Stimulated activated CD4-positive, alpha-beta T cell treated with anti-CD3 and anti-CD28 coated beads, Interleukin-12 subunit alpha, Interleukin-12 subunit beta, amount 100 ng/mL, for 4 hours (primary cell): Measurements from ENCODE around the gene TGFA.

Source experiments
- DNase-seq: peaks from one replicate; pipeline ENCODE4 v3.0.0-alpha.2; 2020

The TGFA gene

DNA sequence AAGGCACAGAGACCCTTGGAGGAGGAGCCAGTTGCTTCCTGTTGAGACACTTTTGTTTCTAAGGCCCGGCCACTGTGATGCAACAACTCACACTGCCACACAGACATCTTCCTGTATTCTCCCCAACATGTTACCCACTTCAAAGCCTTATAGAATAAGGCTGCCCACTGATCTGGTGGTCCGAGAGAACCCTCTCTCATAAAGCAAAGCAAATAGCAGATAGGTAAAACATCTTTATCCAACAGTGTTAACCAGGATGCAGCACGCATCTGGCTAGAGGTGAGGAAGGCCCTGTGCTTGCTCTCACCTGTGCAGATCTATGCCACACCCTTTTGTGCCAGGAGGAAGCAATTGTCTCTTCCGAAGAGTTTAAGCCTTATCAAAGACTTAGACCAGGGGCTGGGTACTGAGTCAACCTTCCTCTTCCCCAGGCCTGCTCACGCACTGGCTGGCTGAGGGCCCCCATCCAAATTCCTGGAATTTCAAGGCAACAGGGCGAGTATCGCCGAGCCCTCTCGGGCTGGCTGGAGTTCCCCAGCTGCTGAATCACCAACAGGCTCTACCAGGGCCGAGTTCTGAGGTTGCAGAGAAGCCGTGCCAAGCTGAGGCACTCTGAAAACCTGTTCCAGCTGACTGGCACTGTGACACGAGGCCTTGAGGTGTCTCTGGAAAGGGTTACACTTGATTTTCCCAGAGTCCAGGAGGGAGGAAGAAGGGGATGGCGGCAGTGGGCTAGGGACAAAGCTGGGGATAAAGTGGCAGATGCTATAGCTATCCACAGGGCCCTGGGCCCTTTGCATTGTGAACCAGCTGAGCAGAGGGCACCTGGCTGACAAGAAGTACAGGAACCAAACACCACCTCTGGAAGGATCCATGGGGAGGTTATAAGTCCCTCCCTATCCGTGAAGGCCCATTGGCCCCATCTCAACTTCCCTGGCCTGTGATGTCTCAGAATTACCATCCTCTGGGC lies 29.3 kb downstream of the TGFA start:
- no peak for DNase-seq

DNA sequence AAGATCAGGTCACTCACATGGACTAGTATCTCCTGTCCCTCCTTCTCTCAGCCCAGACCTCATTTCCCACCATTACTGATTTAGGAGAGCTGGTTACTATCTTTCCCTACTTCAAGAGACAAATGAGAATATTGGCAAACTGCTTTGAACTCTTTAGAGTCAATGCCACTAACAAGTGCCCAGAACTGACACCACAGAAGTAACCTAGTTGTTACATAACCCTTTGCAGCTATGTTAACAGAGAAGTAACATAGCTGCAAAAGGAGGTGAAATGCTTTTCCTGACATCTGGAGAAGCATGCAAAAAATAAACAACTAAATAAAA lies 30.0 kb downstream of the TGFA start:
- no peak for DNase-seq

DNA sequence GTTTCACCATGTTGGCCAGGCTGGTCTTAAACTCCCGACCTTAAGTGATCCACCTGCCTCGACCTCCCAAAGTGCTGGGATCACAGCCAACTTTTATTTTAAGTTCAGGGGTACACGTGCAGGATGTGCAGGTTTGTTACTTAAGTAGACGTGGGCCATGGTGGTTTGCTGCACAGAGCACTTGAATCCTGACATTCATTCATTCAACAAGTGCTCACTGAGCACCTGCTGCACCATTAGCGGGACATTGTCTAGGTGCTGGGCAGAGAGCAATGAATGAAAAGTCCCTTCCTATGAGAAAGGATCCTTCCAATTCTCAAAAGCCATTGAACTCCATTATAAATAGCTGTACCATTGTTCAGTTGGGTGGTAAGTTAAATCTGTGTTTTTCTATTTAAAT lies 31.0 kb downstream of the TGFA start:
- DNase-seq: no peak

DNA sequence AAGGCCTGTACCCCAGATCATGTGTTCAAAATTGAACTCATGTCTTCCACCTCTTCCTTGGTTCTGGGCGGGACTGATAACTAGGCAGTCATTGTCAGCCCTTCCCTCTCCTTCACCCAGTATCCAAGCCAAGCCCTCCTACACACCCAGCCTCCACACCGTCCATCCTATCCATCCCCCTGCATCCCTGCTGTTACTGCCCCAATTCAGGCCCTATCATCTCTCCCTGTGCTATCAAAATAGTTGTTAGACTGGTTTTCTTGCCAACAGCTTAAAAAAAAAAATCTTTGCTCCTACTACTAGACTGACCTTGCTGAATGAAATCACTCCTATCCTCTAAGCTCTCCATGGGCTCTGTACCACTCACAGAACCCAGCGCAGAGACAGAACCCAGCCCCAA lies 32.8 kb downstream of the TGFA start:
- DNase-seq: no peak

DNA sequence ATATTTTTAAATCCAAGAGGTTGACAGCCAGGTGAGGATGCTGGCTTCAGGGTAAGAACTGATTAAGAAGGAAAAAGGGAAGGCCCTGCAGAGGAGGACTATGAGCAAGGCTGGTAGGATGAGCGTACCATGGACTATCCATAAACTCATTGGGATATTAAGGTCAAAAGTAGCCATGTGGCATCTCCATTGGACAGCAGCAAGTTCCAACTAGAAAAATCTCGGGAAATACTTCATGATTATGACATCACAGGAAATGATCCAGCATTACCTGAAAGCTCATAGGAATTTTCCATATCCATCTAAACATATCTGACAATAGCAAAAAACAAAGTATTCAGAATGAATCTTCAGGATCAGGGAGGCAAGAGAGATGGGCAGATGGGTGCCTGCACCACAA lies 34.2 kb downstream of the TGFA start:
- no peak for DNase-seq

DNA sequence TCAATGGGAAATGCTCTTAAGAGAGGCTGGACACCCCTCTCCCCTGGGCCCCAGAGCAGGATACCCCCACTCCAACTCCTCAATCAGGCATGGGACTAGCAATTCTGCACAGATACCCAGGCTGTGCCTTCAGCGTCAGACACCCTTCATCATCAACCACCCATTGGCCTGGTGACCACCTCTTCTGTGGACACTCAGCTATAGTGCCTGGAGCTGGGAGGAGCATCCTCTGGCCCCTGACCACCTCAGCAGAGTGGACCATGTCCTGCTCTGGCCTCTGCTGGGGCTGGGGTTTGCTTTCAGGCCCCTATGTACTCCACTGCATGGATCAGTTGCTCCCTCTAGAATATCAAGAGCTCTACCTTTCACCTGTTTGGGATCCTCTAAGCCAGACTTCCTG lies 35.1 kb downstream of the TGFA start:
- DNase-seq: no peak

DNA sequence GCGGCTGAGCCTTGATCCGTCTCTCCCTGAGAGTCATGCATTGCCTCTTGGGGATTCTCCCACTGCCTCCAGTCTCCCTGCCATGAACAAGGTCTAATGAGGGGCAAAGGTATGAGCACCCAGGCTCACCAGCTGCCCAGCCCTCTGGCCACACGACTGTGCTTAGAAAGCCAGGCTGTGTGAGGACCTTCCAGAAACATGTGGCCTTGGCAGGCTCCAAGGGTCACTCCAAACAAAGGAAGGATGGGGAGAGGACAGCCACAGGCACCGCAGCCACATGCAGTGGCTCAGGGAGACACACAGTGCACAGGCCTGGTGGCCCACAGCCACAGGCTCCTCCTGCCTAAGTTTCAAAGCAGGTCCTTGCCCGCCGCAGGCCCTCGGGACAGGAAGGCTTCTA lies 35.8 kb downstream of the TGFA start:
- no peak for DNase-seq

DNA sequence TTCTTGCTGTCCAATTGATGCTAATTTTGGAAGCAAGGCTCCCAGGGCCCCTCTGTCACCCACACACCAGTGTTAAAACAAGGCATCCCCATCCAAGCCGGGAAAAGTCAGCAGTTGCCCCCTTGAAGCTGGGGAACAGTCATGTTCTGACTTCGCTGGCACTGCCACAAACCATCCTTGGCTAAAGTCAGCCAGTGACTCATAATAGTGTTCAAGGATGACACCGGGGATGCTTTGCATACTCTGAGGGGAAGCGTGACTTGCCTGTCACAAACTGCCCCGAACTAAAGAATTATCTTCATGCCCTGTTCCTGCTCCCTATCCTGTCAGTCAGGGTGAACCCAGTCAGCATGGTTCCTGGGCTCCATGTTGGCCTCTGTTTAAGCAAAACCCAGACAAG lies 37.0 kb downstream of the TGFA start:
- no peak for DNase-seq

DNA sequence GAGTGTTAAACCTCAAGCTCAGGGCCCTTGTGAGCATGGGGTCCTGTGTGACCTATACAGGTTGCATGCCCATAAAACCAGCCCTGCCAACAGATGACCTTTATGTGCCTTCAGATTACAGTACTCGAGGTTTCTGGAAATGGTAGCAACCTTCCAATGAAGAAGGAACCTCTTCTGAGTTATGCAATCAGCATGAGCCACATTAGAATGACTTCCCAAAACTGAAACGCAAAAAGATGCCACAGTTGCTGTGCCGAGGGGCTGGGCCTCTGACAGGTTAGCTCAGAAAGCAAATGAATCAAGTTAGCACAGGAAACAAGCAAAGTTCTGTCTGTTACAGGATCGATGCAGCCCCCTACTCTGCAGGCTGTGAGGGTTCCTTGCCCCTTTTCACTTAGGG lies 37.7 kb downstream of the TGFA start:
- no peak for DNase-seq

DNA sequence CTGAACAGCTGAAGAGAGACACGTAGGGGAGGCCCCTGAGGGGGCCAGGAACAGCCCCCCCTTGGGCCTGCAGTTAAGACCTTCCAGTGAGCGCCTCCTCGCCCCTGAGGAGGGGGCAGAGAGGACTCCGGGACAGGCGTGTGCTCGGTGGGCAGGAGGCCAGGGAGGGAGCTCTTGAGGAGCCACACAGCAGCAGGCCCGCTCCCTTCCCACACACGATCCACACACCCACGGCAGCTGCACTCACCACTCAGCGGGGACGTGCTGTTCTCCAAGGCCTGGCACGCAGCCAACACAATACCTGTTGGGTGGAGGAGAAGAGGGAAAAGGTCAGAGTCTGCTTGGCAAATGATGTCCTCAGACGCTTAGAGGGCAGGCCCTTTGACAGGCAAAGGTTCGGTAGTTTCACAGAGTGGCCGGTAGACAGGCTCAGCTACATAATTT lies 39.0 kb downstream of the TGFA start:
- DNase-seq: no peak

DNA sequence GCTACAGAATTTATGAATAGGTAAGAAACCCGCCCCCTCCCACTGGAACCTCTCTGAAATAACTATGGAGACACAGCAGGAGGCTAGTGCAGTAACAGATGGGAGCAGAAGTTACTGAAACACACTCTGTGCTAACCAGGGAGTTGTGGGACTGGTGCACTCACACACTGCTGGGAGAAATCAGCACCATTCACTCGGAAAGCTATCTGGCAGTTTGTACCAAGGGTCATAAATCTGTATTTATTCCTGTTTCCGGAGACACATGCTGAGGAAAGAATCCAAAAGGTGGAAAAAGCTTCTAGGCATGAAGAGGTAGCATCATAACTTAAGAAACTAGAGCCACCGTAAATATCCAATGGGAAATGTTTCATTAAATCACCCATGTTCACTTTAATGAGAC lies 39.9 kb downstream of the TGFA start:
- DNase-seq: no peak

DNA sequence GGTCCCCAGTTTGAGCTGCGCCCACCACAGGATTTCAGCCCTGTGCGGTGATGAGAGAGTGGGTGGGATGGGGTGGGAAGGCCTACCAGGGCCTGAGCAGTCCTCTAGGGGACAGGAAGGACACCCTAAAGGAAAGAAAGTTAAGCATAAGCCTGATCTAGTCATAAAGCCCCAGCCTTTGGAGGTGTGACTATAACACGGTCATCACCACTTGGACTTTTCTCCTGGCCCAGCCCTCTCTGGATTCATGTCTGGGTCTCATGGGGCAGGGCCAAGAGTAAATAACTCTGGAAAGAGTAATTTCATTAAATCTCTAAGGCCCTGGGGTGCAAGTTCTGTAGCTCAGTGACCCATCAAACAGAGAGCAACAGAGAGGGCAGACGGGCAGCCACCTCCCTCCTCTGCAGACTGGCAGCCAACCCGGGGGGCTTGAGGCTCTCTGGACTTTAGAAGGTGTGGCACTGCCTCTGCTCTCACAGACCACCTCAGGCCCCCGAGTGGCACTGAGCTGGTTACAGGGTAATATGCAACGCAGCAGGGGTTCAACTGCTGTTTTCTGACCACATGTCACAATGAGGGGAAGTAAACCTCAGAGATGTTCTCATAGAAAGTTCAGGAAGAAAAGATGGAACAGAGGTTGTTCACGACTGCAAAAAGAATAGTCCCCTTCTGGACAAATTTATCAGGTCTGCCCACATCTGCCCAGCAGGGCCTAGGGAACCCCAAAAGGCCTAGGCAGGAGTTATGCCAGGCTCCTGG lies 41.5 kb downstream of the TGFA start:
- DNase-seq: no peak

DNA sequence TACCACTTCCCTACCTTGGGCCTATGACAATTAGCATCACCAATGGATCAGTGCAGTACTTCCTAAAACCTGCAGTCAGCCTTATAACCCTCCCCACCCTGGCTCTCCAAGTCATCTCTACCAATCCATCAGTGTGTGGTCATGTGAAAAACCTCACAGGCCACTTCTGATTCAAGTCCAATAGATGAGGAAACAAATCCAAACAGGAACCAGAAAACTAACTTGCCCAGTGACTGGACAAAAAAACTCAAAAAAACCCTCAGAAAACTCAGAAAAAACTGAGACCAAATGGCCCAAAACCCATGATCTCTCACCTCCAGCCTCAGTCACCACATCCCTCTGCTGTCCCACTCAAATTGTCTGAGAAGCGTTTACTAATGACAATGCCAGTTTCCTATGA lies 43.3 kb downstream of the TGFA start:
- DNase-seq: no peak

DNA sequence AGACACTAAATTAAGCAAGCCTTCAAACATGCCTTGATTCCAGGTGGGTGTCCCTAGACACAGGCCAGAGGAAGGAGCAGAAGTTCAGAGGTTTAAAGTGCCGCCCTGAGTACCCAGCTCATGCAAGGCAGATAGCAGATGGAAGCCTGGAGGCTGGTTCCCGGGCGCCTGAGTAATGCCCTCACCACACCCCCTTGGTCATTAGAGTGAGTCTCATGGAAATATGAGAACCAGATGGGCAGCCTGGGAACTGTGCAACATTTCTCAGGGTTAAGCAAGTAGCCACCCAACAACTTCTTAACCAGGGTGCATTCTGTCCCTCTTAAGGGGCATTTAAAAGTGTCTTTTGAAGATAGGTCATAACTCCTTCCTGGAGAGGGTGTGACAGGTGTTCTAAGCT lies 44.1 kb downstream of the TGFA start:
- no peak for DNase-seq

DNA sequence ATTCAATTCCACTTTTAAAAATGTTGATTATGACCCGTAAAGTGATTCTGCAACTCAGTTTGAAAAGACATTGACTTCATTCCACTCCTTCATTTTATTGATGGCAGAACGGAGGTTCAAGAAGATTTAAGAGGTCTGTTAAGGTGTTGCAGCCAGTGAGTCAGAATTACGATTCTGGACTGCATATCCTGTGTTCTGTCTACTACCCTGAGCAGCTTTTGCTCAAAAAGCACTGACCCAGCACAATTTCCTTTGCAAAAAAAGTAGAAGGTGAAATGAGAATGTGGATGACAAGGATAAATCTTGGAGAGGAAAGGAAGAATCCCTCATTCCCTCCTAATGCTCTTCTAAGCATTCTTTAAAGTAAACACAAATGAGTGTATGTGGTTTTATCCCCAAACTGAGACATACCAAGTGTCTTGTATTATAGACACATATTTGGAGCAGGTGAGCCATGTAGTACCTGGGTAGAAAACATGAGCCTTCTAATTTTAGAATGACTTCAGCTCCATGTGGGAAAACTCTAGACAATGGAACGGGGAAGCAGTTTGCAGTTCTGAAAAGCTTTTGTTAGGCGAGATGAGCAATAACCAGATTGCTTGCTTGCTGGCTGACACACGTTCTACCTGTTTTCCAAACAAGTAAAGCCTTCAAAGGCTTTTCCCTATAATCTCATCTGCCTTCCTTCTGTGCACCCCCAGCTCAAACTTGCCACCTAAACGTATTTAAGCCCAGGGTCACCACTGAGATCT lies 44.7 kb downstream of the TGFA start:
- no peak for DNase-seq

DNA sequence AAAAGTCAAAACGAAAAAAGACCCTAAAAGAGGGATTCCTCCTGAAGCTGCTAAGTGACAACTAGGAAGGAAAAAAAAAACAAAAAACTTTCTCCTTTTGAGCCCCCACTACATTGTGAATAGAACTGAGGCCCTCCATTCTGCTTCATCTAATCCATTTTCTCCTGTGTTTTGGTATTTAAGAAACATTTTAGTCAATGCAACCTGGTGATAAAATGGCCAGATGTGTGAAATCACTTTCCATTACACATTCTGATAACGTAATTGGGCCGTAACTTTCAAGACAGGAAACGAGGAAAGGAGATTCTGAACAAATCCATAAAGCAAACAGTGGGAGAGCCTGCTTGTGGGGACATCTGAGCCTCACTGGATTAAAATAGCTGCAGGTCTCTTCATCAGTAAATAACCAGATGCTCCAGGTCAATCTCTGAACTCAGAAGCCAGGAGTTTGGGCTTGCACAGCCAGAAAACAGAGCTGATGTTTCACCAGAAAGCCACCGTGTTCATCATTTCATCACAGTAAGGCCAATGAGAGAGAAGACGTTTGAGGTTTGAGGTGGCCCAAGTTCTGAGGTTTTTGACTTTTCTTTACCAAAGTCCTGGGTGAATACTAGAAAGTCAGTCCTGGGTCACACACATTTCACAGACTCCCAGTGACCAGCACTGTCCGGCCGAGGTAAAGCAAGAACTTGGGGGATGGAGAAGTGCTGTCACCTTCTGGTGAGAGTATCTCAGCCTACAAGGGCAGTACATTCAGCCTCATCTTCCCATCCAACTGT lies 47.8 kb downstream of the TGFA start:
- no peak for DNase-seq

DNA sequence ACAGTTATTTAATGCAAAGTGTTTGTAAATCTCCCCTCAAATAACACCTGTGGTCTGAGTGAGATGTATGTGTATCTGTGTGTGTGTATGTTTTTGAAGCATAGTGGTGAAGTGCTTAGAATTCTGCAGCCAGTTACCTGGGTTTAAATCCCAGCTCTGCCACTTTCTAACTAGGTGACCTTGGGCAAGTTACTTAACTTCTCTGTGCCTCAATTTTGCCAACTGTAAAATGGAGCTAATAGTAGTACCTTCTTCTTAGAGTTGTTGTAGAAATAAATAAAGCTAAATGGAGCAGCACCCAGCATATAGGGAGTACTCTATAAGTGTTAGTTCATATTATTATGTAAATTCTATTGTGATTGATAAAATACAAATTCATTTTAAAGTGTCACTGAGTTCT lies 48.9 kb downstream of the TGFA start:
- DNase-seq: no peak

DNA sequence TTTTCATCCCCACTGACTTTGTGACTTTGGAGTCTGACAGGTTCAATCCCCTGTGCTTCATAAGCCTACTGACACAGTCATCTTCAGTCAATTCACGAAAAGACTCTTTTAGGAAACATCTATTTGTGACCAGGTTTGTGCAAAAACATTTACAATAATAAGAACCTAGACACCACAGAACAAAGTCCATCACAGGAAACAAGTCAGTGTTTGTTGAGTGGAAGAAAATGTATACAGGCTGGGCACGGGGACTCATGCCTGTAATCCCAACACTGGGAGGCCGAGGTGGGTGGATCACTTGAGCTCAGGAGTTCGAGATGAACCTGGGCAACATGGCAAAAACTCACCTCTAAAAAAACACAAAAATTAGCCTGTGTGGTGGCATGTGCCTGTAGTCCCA lies 49.7 kb downstream of the TGFA start:
- DNase-seq: no peak

DNA sequence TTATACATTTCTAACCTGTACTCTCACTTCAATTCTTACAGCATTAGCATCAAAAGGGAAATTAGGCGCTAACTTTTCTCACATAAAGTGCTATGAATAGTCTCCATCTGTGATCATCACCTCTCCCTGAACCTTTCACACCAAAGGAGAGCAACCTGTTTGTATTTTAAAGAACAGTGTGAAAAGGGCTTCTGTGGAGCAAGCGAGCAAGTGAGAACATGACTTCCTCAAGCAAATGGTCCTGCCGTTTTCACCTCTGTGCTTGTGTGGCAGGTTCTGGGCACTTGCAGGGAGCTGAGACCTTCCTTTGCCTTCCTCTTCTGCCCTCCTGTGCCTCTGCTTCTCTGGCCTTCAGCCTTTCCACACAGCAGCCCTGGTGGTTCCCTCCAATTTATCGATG lies 51.9 kb downstream of the TGFA start:
- DNase-seq: no peak

DNA sequence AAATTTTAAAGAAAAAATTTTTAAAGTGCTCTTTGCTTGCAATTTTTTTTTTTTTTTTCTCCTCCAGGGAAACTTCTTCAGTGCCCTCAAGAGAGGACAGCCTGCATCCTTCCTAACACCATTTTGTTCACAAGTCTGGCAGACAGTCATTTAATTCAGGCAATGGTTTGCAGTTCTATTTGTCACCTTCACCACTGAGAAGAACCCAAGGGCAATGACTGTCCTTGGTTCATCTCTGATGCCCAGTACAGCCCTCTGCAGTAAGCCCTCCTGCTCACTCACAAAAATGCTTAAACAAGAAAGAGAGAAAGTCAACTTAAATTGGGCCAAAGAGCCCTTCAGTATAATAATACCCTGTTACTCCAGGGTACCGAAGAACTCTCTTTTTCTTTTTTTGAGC lies 52.4 kb downstream of the TGFA start:
- DNase-seq: no peak

DNA sequence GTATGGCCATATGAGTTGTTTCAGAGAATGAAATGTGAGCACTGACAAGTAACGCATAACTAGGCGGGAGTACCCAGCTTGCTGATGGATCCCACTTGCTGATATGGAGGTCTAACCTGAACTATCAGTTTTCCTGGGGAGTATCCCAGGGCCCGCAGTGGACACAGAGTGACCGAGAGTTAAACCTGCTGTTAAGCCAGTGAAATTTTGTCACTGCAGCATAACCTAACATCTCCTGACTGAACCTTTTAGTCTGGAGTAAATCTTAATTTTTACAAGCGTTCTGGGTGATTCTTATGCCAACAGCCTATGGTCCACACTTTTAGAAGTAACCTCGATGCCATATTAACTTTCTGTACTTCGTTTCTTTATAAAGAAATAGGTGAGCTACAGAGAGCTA lies 54.4 kb downstream of the TGFA start:
- DNase-seq: no peak

DNA sequence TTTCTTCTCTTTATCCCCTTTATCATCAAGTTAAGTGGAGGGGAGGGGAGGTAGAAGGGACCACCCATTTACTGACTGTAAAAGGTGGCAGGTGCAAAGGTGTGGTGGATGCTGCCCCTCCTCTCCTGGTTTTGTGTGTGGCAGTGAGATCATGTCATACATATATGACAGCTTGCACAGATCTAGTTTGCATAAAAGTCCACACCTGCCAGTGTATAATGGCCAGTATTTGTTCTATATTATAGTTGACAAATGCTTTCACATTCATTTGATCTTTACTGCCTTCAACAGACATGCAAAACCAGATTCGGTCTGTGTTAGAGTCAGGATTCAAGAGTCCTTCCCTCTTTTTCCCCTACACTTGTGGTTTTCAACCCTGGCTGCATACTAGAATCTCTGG lies 55.1 kb downstream of the TGFA start:
- DNase-seq: no peak

DNA sequence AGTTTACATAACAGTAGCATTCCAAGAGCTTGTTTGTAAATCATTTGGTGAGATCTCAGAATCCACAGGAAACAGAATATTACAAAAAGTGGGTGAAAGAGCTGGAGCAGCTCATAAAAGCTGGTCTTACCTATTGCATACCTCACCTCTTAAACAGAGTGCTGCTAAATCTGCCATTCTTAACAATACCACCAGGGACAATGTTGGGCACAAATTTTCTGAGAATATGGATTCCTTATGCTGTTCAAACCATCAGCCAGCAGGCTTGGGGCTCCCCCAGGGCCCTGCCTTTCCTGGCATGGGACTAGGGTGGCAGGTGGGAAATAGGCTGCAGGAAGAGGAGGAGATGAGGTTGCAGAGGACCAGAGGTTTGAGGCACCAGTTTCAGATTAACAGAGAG lies 55.6 kb downstream of the TGFA start:
- DNase-seq: no peak
